H9 (cell line): Measurements from ENCODE around the gene CYP26A1. TPM values are rescaled to one million over a fixed set of nuclear protein-coding genes. Genes with fewer than 3 reads are reported as not detected.

Experiments
- DNase-seq: peaks from one replicate; pipeline ENCODE4 v3.0.0-alpha.2; 2017
- H2AFZ ChIP-seq: one replicate; pipeline ENCODE4 v1.6.1; 2013; ENCODE audit warnings: mild to moderate bottlenecking, low read length, control low read depth, moderate library complexity
- H2AK5ac ChIP-seq: 2 replicates; pipeline ENCODE4 v1.6.1; 2013; ENCODE audit warnings: low read length, control low read depth, mixed read lengths; ENCODE audit not compliant: insufficient read length
- H2BK120ac ChIP-seq: one replicate; pipeline ENCODE4 v1.6.1; 2013; ENCODE audit warnings: low read depth, mild to moderate bottlenecking, low read length, control low read depth, inconsistent platforms; ENCODE audit not compliant: poor library complexity, severe bottlenecking
- H2BK12ac ChIP-seq: 2 replicates; pipeline ENCODE4 v1.6.1; 2013; ENCODE audit warnings: low read length, control low read depth, mixed read lengths, low read depth; ENCODE audit not compliant: insufficient read length
- H2BK15ac ChIP-seq: 2 replicates; pipeline ENCODE4 v1.6.1; 2013; ENCODE audit warnings: low read depth, low read length, control low read depth
- H2BK20ac ChIP-seq: one replicate; pipeline ENCODE4 v1.6.1; 2013; ENCODE audit warnings: low read depth, mild to moderate bottlenecking, low read length, control low read depth, inconsistent platforms; ENCODE audit not compliant: poor library complexity, severe bottlenecking
- H2BK5ac ChIP-seq: 2 replicates; pipeline ENCODE4 v1.6.1; 2013; ENCODE audit warnings: low read length, control low read depth, mixed read lengths; ENCODE audit not compliant: insufficient read length
- H3K14ac ChIP-seq: 2 replicates; pipeline ENCODE4 v1.6.1; 2013; ENCODE audit warnings: low read length, control low read depth; ENCODE audit not compliant: insufficient read depth
- H3K18ac ChIP-seq: 2 replicates; pipeline ENCODE4 v1.6.1; 2013; ENCODE audit warnings: low read depth, mild to moderate bottlenecking, mixed read lengths, low read length, control low read depth; ENCODE audit not compliant: insufficient read length
- H3K23ac ChIP-seq: 2 replicates; pipeline ENCODE4 v1.6.1; 2013; ENCODE audit warnings: low read length, control low read depth, mixed read lengths, low read depth; ENCODE audit not compliant: insufficient read length
- H3K23me2 ChIP-seq: 2 replicates; pipeline ENCODE4 v1.6.1; 2013; ENCODE audit warnings: low read depth, mild to moderate bottlenecking, mixed read lengths, low read length, control low read depth; ENCODE audit not compliant: insufficient read length, poor library complexity, severe bottlenecking
- H3K27ac ChIP-seq: 2 replicates; pipeline ENCODE4 v1.5.1; 2013; ENCODE audit warnings: low read length, control low read depth, mixed read lengths, low read depth; ENCODE audit not compliant: insufficient read length
- H3K27me3 ChIP-seq: 2 replicates; pipeline ENCODE4 v1.6.1; 2013; ENCODE audit warnings: low read length, control low read depth, inconsistent platforms; ENCODE audit not compliant: insufficient read depth
- H3K4ac ChIP-seq: 2 replicates; pipeline ENCODE4 v1.6.1; 2013; ENCODE audit warnings: low read depth, mild to moderate bottlenecking, control low read depth, inconsistent platforms, low read length, moderate library complexity
- H3K4me1 ChIP-seq: 2 replicates; pipeline ENCODE4 v1.6.1; 2013; ENCODE audit warnings: low read length, control low read depth, inconsistent platforms; ENCODE audit not compliant: insufficient read depth
- H3K4me2 ChIP-seq: 2 replicates; pipeline ENCODE4 v1.6.1; 2013; ENCODE audit warnings: low read length, control low read depth, mixed read lengths; ENCODE audit not compliant: insufficient read length, insufficient read depth
- H3K56ac ChIP-seq: 2 replicates; pipeline ENCODE4 v1.6.1; 2013; ENCODE audit warnings: low read depth, mild to moderate bottlenecking, mixed read lengths, low read length, control low read depth; ENCODE audit not compliant: insufficient read length
- H3K79me1 ChIP-seq: 2 replicates; pipeline ENCODE4 v1.6.1; 2013; ENCODE audit warnings: low read depth, mild to moderate bottlenecking, moderate library complexity, low read length, control low read depth, inconsistent platforms; ENCODE audit not compliant: insufficient read depth, poor library complexity, severe bottlenecking
- H3K79me2 ChIP-seq: 2 replicates; pipeline ENCODE4 v1.6.1; 2013; ENCODE audit warnings: low read length, control low read depth, inconsistent platforms; ENCODE audit not compliant: insufficient read depth
- H3K9ac ChIP-seq: 2 replicates; pipeline ENCODE4 v1.6.1; 2013; ENCODE audit warnings: low read length, control low read depth, mixed read lengths; ENCODE audit not compliant: insufficient read length; ENCODE audit errors: extremely low read depth
- H3K9me3 ChIP-seq: one replicate; pipeline ENCODE4 v1.6.1; 2013; ENCODE audit warnings: low read depth, low read length, inconsistent platforms; ENCODE audit not compliant: control insufficient read depth
- H3T11ph ChIP-seq: one replicate; pipeline ENCODE4 v1.6.1; 2013; ENCODE audit warnings: mild to moderate bottlenecking, low read length, control low read depth, inconsistent platforms
- H4K20me1 ChIP-seq: one replicate; pipeline ENCODE4 v1.6.1; 2013; ENCODE audit not compliant: control insufficient read depth, insufficient read length, insufficient read depth
- H4K5ac ChIP-seq: 2 replicates; pipeline ENCODE4 v1.6.1; 2013; ENCODE audit warnings: low read depth, mild to moderate bottlenecking, mixed read lengths, low read length, control low read depth; ENCODE audit not compliant: insufficient read length
- H4K8ac ChIP-seq: replicated peaks from 2 replicates; pipeline ENCODE4 v1.6.1; 2013; ENCODE audit warnings: low read length, control low read depth, mixed read lengths, low read depth; ENCODE audit not compliant: insufficient read length
- H4K91ac ChIP-seq: 2 replicates; pipeline ENCODE4 v1.6.1; 2013; ENCODE audit warnings: low read depth, mild to moderate bottlenecking, moderate library complexity, mixed read lengths, low read length, control low read depth; ENCODE audit not compliant: insufficient read length
- H3K27ac Mint-ChIP-seq, 3 experiments: 2 replicates in 2 of 3; 3 replicates in 1 of 3; pipeline ENCODE4 v1.8.0; 2020 to 2021; ENCODE audit warnings: mixed read lengths in 3 of 3, mild to moderate bottlenecking in 1 of 3, moderate library complexity in 1 of 3
- H3K27me3 Mint-ChIP-seq: 2 replicates; pipeline ENCODE4 v1.8.0; 2021; ENCODE audit warnings: low read depth, mild to moderate bottlenecking, moderate library complexity, mixed read lengths
- H3K36me3 Mint-ChIP-seq, 3 experiments: 2 replicates in 2 of 3; 3 replicates in 1 of 3; pipeline ENCODE4 v1.8.0; 2020 to 2021; ENCODE audit warnings: low read depth in 3 of 3, mixed read lengths in 3 of 3; ENCODE audit not compliant: insufficient read depth in 1 of 3
- H3K4me1 Mint-ChIP-seq, 2 experiments: 2 replicates each; pipeline ENCODE4 v1.8.0; 2020; ENCODE audit warnings: mixed read lengths in 2 of 2
- H3K4me3 Mint-ChIP-seq, 2 experiments: 2 replicates in 1 of 2; 3 replicates in 1 of 2; pipeline ENCODE4 v1.8.0; 2020 to 2021; ENCODE audit warnings: mild to moderate bottlenecking in 2 of 2, mixed read lengths in 2 of 2, moderate library complexity in 1 of 2
- H3K9me3 Mint-ChIP-seq, 2 experiments: 2 replicates in 1 of 2; 3 replicates in 1 of 2; pipeline ENCODE4 v1.8.0; 2020; ENCODE audit warnings: mild to moderate bottlenecking in 2 of 2, mixed read lengths in 2 of 2, moderate library complexity in 1 of 2
- CTCF ChIP-seq: fragments of 200-600 bp; sonication (generic); conservative IDR thresholded peaks from 3 replicates; pipeline ENCODE4 v1.8.0; 2021; ENCODE audit warnings: antibody characterized with exemption, mild to moderate bottlenecking
- WGBS: extraction: QIAGEN DNeasy Blood & Tissue Kit; methylation state at CpG from one replicate; pipeline ENCODE4 v1.1.7; 2013; ENCODE audit warnings: missing lambda C conversion rate, low lambda C conversion rate, mixed read lengths; ENCODE audit not compliant: insufficient read length; ENCODE audit errors: extremely low coverage; 5-methylcytosine and 5-hydroxymethylcytosine counted together
- total RNA-seq: library from RNA; stranded (reverse); gene quantifications from 2 replicates; pipeline ENCODE4 v1.2.1, GENCODE V29; 2021

Gene CYP26A1
- total RNA-seq, 1 experiment from 2014 or later, result 72.1 TPM

DNA sequence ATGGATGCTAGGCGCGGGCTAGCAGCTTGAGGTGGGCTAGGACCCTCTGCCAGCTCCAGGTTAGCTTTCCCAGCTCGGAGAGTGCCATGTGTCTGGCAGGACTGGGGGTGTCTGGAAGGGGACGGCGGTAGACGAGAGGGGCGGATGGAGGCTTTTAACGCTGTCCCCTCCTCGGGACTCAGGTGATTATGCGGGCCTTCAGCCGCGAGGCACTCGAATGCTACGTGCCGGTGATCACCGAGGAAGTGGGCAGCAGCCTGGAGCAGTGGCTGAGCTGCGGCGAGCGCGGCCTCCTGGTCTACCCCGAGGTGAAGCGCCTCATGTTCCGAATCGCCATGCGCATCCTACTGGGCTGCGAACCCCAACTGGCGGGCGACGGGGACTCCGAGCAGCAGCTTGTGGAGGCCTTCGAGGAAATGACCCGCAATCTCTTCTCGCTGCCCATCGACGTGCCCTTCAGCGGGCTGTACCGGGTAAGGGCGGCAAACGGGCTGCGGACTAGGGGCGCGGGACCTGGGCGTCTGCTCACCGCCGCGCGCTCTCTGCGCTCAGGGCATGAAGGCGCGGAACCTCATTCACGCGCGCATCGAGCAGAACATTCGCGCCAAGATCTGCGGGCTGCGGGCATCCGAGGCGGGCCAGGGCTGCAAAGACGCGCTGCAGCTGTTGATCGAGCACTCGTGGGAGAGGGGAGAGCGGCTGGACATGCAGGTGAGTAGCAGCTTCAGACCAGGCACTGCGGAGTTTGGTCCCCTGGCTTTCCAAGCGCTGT is 1.1 kb downstream of the CYP26A1 start:
- peak; percentile 58 for DNase-seq
- peak overlapping the region; percentile 82 for H3K4me2 ChIP-seq
- H3K27me3 ChIP-seq, result peaks cover 66% of the 10 kb centered on the region

More for the DNA sequence above, 1.1 kb downstream of the CYP26A1 start:
- Mint-ChIP-seq H3K27me3 (peaks cover 75% of the 10 kb centered on the region), H3K27ac (peak overlapping the region in 1 of 3 experiments; percentile 67; a peak in 1 of 7 replicates), H3K36me3 (peaks cover 0 to 38% (median 38%) of the 10 kb centered on the region in 3 experiments; a peak in 6 of 7 replicates), H3K4me1 (peaks cover 38 to 45% of the 10 kb centered on the region in 2 experiments), H3K4me3 (peak overlapping the region; percentile 90 to 95), H3K9me3 (peaks cover 0 to 3% of the 10 kb centered on the region in 2 experiments; a peak in 3 of 5 replicates)
- no peak for TF ChIP-seq CTCF
- no peaks in the 10 kb centered on the region for H3K79me2 ChIP-seq
- H2BK5ac ChIP-seq, result no peak overlapping the region
- no peak overlapping the region for H3K9ac ChIP-seq
- H2BK120ac ChIP-seq, result no peak overlapping the region
- no peaks in the 10 kb centered on the region for H4K20me1 ChIP-seq
- no peaks in the 10 kb centered on the region for H3K9me3 ChIP-seq
- no peak overlapping the region for H3K18ac ChIP-seq
- H2AFZ ChIP-seq, result no peak overlapping the region
- no peaks in the 10 kb centered on the region for H3K79me1 ChIP-seq
- no peak overlapping the region for H3K23ac ChIP-seq
- H2BK12ac ChIP-seq, result no peak overlapping the region
- no peak overlapping the region for H3K27ac ChIP-seq
- no peak overlapping the region; the same call in 1 of the 2 replicates for H3K14ac ChIP-seq
- no peaks in the 10 kb centered on the region for H3K4me1 ChIP-seq
- no peak overlapping the region for H2BK15ac ChIP-seq
- WGBS, result no CpG with 5 or more reads among the region's 67 CpGs
- peaks cover 25% of the 10 kb centered on the region for H3K23me2 ChIP-seq
- H4K8ac ChIP-seq, result no peak overlapping the region
- H3K4ac ChIP-seq, result no peak overlapping the region
- H2BK20ac ChIP-seq, result no peak overlapping the region
- no peak overlapping the region for H4K5ac ChIP-seq
- H2AK5ac ChIP-seq, result no peak overlapping the region
- no peak overlapping the region for H3T11ph ChIP-seq
- H3K56ac ChIP-seq, result no peak overlapping the region
- H4K91ac ChIP-seq, result no peak overlapping the region
